ENCODE results near the gene RAVER1.

Gene RAVER1

GRCh38 chr19:10325732-10326131 is 7.6 kb downstream of the RAVER1 start:
- no peak for TF ChIP-seq CTCF (IDR thresholded peaks at IDR 0.05)
- no peaks in the 10 kb centered on the region for H3K9me3 ChIP-seq (ENCODE audit: control insufficient read depth, low read length)
- no peaks in the 10 kb centered on the region for H3K36me3 ChIP-seq (ENCODE audit: control insufficient read depth, insufficient read depth, low read length)
- H3K4me2 ChIP-seq (ENCODE audit: low read length): no peak overlapping the region
- H3K9ac ChIP-seq: no peak overlapping the region
- no peaks in the 10 kb centered on the region for H3K4me1 ChIP-seq
- no peak overlapping the region for H3K4me3 ChIP-seq (ENCODE audit: low read depth, low read length)
- H2AFZ ChIP-seq: no peak overlapping the region
- H3K27me3 ChIP-seq (ENCODE audit: control insufficient read depth, insufficient read depth, low read length): no peaks in the 10 kb centered on the region
- H3K27ac ChIP-seq: no peak overlapping the region
- peaks cover 4% of the 10 kb centered on the region for H3K79me2 ChIP-seq

DNA sequence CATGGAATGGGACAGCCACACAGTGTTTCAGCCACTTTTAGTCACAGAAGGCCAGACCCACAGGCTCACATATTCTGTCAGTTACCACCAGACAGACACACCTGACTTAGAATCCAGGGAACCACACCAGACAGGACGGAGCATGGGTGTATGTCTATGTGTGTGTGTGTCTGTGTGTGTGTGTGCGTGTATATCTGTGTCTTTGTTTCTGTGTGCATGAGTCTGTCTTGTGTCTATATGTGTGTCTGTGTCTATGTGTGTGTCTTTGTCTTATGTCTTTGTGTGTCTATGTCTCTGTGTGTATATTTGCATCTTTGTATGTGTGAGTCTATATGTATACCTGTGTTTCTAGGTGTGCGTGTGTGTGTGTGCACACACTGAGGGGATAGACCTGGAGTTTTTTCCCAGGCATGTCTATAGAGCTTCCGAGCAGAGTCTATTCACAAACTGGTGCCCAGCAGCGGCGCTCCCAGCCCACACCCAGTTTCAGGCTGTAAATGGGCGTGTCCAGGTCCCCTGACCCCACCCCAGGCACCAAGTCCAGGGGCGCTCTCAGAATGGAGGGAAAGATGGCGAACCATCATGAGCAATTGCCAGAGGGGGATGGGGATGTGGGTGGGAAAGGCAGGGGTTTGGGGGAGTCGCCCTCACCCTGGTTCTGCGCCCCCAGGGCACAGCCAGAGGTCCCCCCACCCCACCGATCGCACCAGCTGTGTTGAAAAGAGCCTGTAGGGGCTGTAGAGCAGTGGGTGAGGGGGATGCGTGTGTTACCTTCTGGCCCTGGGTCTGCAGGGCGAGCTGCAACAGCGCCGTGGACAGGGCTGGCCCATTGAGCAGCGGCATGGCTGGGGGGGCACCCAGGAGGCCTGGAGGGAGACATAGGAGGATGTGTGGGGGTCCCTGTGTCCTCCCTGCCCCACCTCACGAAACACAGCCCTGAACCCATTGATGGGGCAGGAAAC is 11.2 kb downstream of the RAVER1 start:
- Histone ChIP-seq H3K4me2 (ENCODE audit: low read length) (no peak overlapping the region), H2AFZ (no peak overlapping the region), H3K79me2 (peaks cover 3% of the 10 kb centered on the region), H3K9me3 (ENCODE audit: control insufficient read depth, low read length) (no peaks in the 10 kb centered on the region), H3K4me1 (no peaks in the 10 kb centered on the region), H3K36me3 (ENCODE audit: control insufficient read depth, insufficient read depth, low read length) (no peaks in the 10 kb centered on the region), H3K27ac (no peak overlapping the region), H3K27me3 (ENCODE audit: control insufficient read depth, insufficient read depth, low read length) (no peaks in the 10 kb centered on the region), H3K4me3 (ENCODE audit: low read depth, low read length) (no peak overlapping the region), H3K9ac (no peak overlapping the region)
- no peak for TF ChIP-seq CTCF (IDR thresholded peaks at IDR 0.05)

- no peak overlapping the region for H3K4me3 ChIP-seq (ENCODE audit: low read depth, low read length)
- H3K36me3 ChIP-seq (ENCODE audit: control insufficient read depth, insufficient read depth, low read length): no peaks in the 10 kb centered on the region
- no peak for TF ChIP-seq CTCF (IDR thresholded peaks at IDR 0.05)
- H3K79me2 ChIP-seq: peaks cover 3% of the 10 kb centered on the region
- H3K27me3 ChIP-seq (ENCODE audit: control insufficient read depth, insufficient read depth, low read length): no peaks in the 10 kb centered on the region
- H3K27ac ChIP-seq: no peak overlapping the region
- no peak overlapping the region for H3K9ac ChIP-seq
- H3K4me1 ChIP-seq: peaks cover 3% of the 10 kb centered on the region
- no peak overlapping the region for H2AFZ ChIP-seq
- H3K9me3 ChIP-seq (ENCODE audit: control insufficient read depth, low read length): no peaks in the 10 kb centered on the region
- no peak overlapping the region for H3K4me2 ChIP-seq (ENCODE audit: low read length)
Measured at GRCh38 chr19:10321417-10321797, 11.9 kb downstream of the RAVER1 start.

- no peak overlapping the region for H3K27ac ChIP-seq
- no peaks in the 10 kb centered on the region for H3K36me3 ChIP-seq (ENCODE audit: control insufficient read depth, insufficient read depth, low read length)
- no peaks in the 10 kb centered on the region for H3K9me3 ChIP-seq (ENCODE audit: control insufficient read depth, low read length)
- H3K27me3 ChIP-seq (ENCODE audit: control insufficient read depth, insufficient read depth, low read length): no peaks in the 10 kb centered on the region
- peaks cover 9% of the 10 kb centered on the region for H3K4me1 ChIP-seq
- no peak overlapping the region for H3K9ac ChIP-seq
- no peak overlapping the region for H2AFZ ChIP-seq
- no peak for TF ChIP-seq CTCF (IDR thresholded peaks at IDR 0.05)
- no peak overlapping the region for H3K4me2 ChIP-seq (ENCODE audit: low read length)
- no peak overlapping the region for H3K4me3 ChIP-seq (ENCODE audit: low read depth, low read length)
- peaks cover 3% of the 10 kb centered on the region for H3K79me2 ChIP-seq
Measured at GRCh38 chr19:10320602-10321416, 12.5 kb downstream of the RAVER1 start.
